ENCODE measurements around the gene ABHD17A. TPM values are rescaled to one million over a fixed set of nuclear protein-coding genes. Genes with fewer than 3 reads are reported as not detected.
A peak's percentile ranks its signal among the peaks of the same experiment; 100 is the strongest.
"Not testable (repeated sequence)": the region's sequence is repeated elsewhere in the genome, so short reads cannot be mapped to it uniquely, and the experiment has no call there.

ABHD17A gene
- total and polyA plus RNA-seq, 2 experiments from 2014 or later, result 145 to 198 TPM

DNA sequence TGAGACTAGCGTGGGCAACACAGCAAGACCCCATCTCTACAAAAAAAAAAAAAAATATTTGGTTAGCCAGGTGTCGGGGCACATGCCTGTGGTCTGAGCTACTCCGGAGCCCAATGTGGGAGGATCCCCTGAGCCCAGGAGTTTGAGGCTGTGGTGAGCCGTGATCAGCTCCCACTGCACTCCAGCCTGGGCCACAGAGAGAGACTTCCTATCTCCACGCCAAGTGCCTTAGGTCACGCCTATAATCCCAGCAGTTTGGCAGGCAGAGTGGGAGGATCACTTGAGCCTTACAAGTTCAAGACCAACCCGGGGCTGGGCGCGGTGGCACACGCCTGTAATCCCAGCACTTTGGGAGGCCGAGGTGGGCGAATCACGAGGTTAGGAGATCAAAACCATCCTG lies 11.2 kb upstream of the ABHD17A start:
- DNase-seq (ENCODE audit: low read depth in 1 of 2, low spot score in 1 of 2), result no peak
- no peak for TF ChIP-seq CTCF (IDR thresholded peaks at IDR 0.05; ENCODE audit: low read depth, low read length)
- H3K36me3 ChIP-seq, result no peaks in the 10 kb centered on the region
- no peak overlapping the region for H3K4me3 ChIP-seq
- peaks cover 6% of the 10 kb centered on the region for H3K4me1 ChIP-seq (ENCODE audit: low read depth)
- no peak overlapping the region for H3K27ac ChIP-seq
- H3K9me3 ChIP-seq (ENCODE audit: low read depth), result no peaks in the 10 kb centered on the region
- H3K27me3 ChIP-seq, result no peaks in the 10 kb centered on the region

DNA sequence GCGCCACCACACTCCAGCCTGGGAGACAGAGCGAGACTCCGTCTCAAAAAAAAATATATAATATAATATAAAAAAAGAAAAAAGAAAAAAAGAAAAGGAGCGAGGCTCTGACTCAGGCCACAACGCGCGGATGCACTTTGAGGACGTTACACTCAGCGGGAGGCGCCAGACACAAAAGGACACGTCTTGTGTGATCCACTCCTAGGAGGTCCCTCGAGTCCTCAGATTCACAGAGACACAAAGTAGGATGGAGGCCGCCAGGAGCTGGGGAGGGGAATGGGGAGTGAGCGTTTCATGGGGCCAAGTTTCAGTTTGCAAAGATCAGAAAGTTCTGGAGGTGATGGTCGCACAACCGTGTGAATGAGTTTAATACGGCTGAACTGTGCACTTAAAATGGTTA lies 8.5 kb upstream of the ABHD17A start:
- no peaks in the 10 kb centered on the region for H3K27me3 ChIP-seq
- no peaks in the 10 kb centered on the region for H3K9me3 ChIP-seq (ENCODE audit: low read depth)
- H3K4me3 ChIP-seq, result no peak overlapping the region
- DNase-seq (ENCODE audit: low read depth in 1 of 2, low spot score in 1 of 2), result no peak
- no peak overlapping the region for H3K27ac ChIP-seq
- no peak for TF ChIP-seq CTCF (IDR thresholded peaks at IDR 0.05; ENCODE audit: low read depth, low read length)
- H3K36me3 ChIP-seq, result no peaks in the 10 kb centered on the region
- peaks cover 6% of the 10 kb centered on the region for H3K4me1 ChIP-seq (ENCODE audit: low read depth)

GRCh38 chr19:1889907-1890306 lies 4.6 kb upstream of the ABHD17A start:
- no peaks in the 10 kb centered on the region for H3K9me3 ChIP-seq (ENCODE audit: low read depth)
- no peak for TF ChIP-seq CTCF (IDR thresholded peaks at IDR 0.05; ENCODE audit: low read depth, low read length)

GRCh38 chr19:1888385-1888784 lies 3.1 kb upstream of the ABHD17A start:
- H3K27ac ChIP-seq, result no peak overlapping the region
- H3K4me1 ChIP-seq (ENCODE audit: low read depth), result peaks cover 14% of the 10 kb centered on the region
- H3K9me3 ChIP-seq (ENCODE audit: low read depth), result no peaks in the 10 kb centered on the region
- no peak for TF ChIP-seq CTCF (IDR thresholded peaks at IDR 0.05; ENCODE audit: low read depth, low read length)
- H3K36me3 ChIP-seq, result no peaks in the 10 kb centered on the region
- no peak overlapping the region for H3K4me3 ChIP-seq
- no peak for DNase-seq (ENCODE audit: low read depth in 1 of 2, low spot score in 1 of 2)
- H3K27me3 ChIP-seq, result no peaks in the 10 kb centered on the region

More at GRCh38 chr19:1889907-1890306, 4.6 kb upstream of the ABHD17A start:
- no peak overlapping the region for H3K27ac ChIP-seq
- no peaks in the 10 kb centered on the region for H3K36me3 ChIP-seq
- no peak for DNase-seq (ENCODE audit: low read depth in 1 of 2, low spot score in 1 of 2)
- peaks cover 8% of the 10 kb centered on the region for H3K4me1 ChIP-seq (ENCODE audit: low read depth)
- H3K27me3 ChIP-seq, result no peaks in the 10 kb centered on the region
- H3K4me3 ChIP-seq, result no peak overlapping the region

- not testable (repeated sequence) for H3K36me3 ChIP-seq; H3K4me3 ChIP-seq; H3K27me3 ChIP-seq; DNase-seq (ENCODE audit: low read depth in 1 of 2, low spot score in 1 of 2); H3K9me3 ChIP-seq (ENCODE audit: low read depth)
- peaks cover 28% of the 10 kb centered on the region for H3K4me1 ChIP-seq (ENCODE audit: low read depth)
- H3K27ac ChIP-seq, result peak overlapping the region; percentile 86
These were observed 1.1 kb upstream of the ABHD17A start for GRCh38 chr19:1886360-1886759.

DNA sequence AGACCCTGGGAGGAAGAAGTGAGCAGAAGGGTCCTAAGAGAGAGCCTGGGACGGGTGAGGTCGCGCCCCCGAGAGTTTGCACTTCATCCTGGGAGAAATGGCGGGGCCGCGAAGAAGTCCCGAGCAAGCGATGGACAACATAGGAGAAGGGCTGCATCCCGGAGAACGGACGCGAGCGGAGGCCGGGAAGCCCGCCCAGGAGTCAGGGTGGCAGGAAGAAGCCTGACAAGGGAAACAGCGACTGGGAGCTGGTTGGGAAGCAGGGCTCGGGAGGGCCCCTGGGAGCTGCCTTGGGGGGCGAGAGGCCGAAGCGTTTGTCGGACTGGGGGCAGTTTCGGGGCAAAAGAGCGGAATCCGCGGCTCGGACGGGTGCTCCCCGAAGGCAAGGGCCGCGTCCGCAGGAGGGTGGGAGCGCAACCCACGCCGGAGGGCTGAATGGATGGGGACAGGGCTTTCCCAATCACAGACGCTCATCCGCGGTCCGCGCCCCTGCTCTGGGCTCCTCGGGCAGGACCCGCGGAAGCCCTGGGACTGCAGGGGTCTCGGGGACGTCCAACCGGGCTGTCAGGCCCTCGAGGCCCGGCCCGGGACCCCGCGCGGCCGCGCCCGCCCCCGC lies 469 bp downstream of the ABHD17A start:
- Histone ChIP-seq H3K27ac (peak overlapping the region; percentile 69), H3K9me3 (ENCODE audit: low read depth) (no peaks in the 10 kb centered on the region), H3K4me1 (ENCODE audit: low read depth) (peaks cover 28% of the 10 kb centered on the region), H3K4me3 (peak overlapping the region; percentile 97), H3K27me3 (no peaks in the 10 kb centered on the region), H3K36me3 (no peaks in the 10 kb centered on the region)
- peak in 1 of 2 donors; percentile 38 for DNase-seq (ENCODE audit: low read depth in 1 of 2, low spot score in 1 of 2)
- TF ChIP-seq CTCF (IDR thresholded peaks at IDR 0.05; ENCODE audit: low read depth, low read length), result no peak

All from cardiac muscle cell (in vitro differentiated cells and primary cell).